ENCODE measurements around the gene SSBP3. TPM values are rescaled to one million over a fixed set of nuclear protein-coding genes. Genes with fewer than 3 reads are reported as not detected.
"Not testable (repeated sequence)": the region's sequence is repeated elsewhere in the genome, so short reads cannot be mapped to it uniquely, and the experiment has no call there.

SSBP3 gene
- total RNA-seq, 1 donor = 14.5 TPM

- H3K4me3 ChIP-seq (ENCODE audit: insufficient read depth, low read length) = no peak overlapping the region
- peaks cover 25% of the 10 kb centered on the region for H3K4me1 ChIP-seq (ENCODE audit: insufficient read depth, low read length)
- H3K79me2 ChIP-seq (ENCODE audit: insufficient read depth, low read length) = no peaks in the 10 kb centered on the region
- H3K27ac ChIP-seq (ENCODE audit: low read depth, low read length) = peak overlapping the region; percentile 87
- no peaks in the 10 kb centered on the region for H3K9me3 ChIP-seq (ENCODE audit: low read depth, low read length)
- H3K36me3 ChIP-seq (ENCODE audit: insufficient read depth, low read length) = peaks cover 51% of the 10 kb centered on the region
- no peak for TF ChIP-seq CTCF (IDR thresholded peaks at IDR 0.05; ENCODE audit: extremely low read depth, low read depth, low read length)
- no peak overlapping the region for H2AFZ ChIP-seq (ENCODE audit: low read length)
- no peaks in the 10 kb centered on the region for H3K27me3 ChIP-seq (ENCODE audit: insufficient read depth, low read length)
- peak; percentile 23 for DNase-seq (ENCODE audit: insufficient read length, low spot score, missing footprints)
- peaks cover 6% of the 10 kb centered on the region for H4K20me1 ChIP-seq (ENCODE audit: insufficient read depth, low read length)
- peak overlapping the region; percentile 71 for H3K4me2 ChIP-seq (ENCODE audit: insufficient read depth, low read length)
These were observed 187.1 kb downstream of the SSBP3 start for GRCh38 chr1:54218883-54219687.

GRCh38 chr1:54215523-54215922 is 190.7 kb downstream of the SSBP3 start:
- no peak overlapping the region for H3K27ac ChIP-seq (ENCODE audit: low read depth, low read length)
- no peak for DNase-seq (ENCODE audit: insufficient read length, low spot score, missing footprints)
- H3K4me2 ChIP-seq (ENCODE audit: insufficient read depth, low read length) = no peak overlapping the region
- no peaks in the 10 kb centered on the region for H3K27me3 ChIP-seq (ENCODE audit: insufficient read depth, low read length)
- H3K9me3 ChIP-seq (ENCODE audit: low read depth, low read length) = no peaks in the 10 kb centered on the region
- H2AFZ ChIP-seq (ENCODE audit: low read length) = no peak overlapping the region
- peaks cover 6% of the 10 kb centered on the region for H4K20me1 ChIP-seq (ENCODE audit: insufficient read depth, low read length)
- no peak overlapping the region for H3K4me3 ChIP-seq (ENCODE audit: insufficient read depth, low read length)
- H3K36me3 ChIP-seq (ENCODE audit: insufficient read depth, low read length) = peaks cover 79% of the 10 kb centered on the region
- H3K4me1 ChIP-seq (ENCODE audit: insufficient read depth, low read length) = peaks cover 19% of the 10 kb centered on the region
- no peak for TF ChIP-seq CTCF (IDR thresholded peaks at IDR 0.05; ENCODE audit: extremely low read depth, low read depth, low read length)
- no peaks in the 10 kb centered on the region for H3K79me2 ChIP-seq (ENCODE audit: insufficient read depth, low read length)

GRCh38 chr1:54212872-54213271 is 193.3 kb downstream of the SSBP3 start:
- no peaks in the 10 kb centered on the region for H3K27me3 ChIP-seq (ENCODE audit: insufficient read depth, low read length)
- H3K4me3 ChIP-seq (ENCODE audit: insufficient read depth, low read length) = no peak overlapping the region
- DNase-seq (ENCODE audit: insufficient read length, low spot score, missing footprints) = no peak
- peaks cover 3% of the 10 kb centered on the region for H3K79me2 ChIP-seq (ENCODE audit: insufficient read depth, low read length)
- H3K27ac ChIP-seq (ENCODE audit: low read depth, low read length) = no peak overlapping the region
- peaks cover 6% of the 10 kb centered on the region for H4K20me1 ChIP-seq (ENCODE audit: insufficient read depth, low read length)
- no peaks in the 10 kb centered on the region for H3K9me3 ChIP-seq (ENCODE audit: low read depth, low read length)
- TF ChIP-seq CTCF (IDR thresholded peaks at IDR 0.05; ENCODE audit: extremely low read depth, low read depth, low read length) = no peak
- H3K36me3 ChIP-seq (ENCODE audit: insufficient read depth, low read length) = peaks cover 90% of the 10 kb centered on the region
- H2AFZ ChIP-seq (ENCODE audit: low read length) = no peak overlapping the region
- H3K4me2 ChIP-seq (ENCODE audit: insufficient read depth, low read length) = no peak overlapping the region
- no peaks in the 10 kb centered on the region for H3K4me1 ChIP-seq (ENCODE audit: insufficient read depth, low read length)

GRCh38 chr1:54207896-54208295 is 198.3 kb downstream of the SSBP3 start:
- Histone ChIP-seq H3K79me2 (ENCODE audit: insufficient read depth, low read length) (peaks cover 24% of the 10 kb centered on the region), H3K36me3 (ENCODE audit: insufficient read depth, low read length) (peaks cover 77% of the 10 kb centered on the region)
- not testable (repeated sequence) for H3K4me2 ChIP-seq (ENCODE audit: insufficient read depth, low read length); H2AFZ ChIP-seq (ENCODE audit: low read length); DNase-seq (ENCODE audit: insufficient read length, low spot score, missing footprints); H3K4me1 ChIP-seq (ENCODE audit: insufficient read depth, low read length); H3K27ac ChIP-seq (ENCODE audit: low read depth, low read length); H3K4me3 ChIP-seq (ENCODE audit: insufficient read depth, low read length); H4K20me1 ChIP-seq (ENCODE audit: insufficient read depth, low read length); H3K9me3 ChIP-seq (ENCODE audit: low read depth, low read length); H3K27me3 ChIP-seq (ENCODE audit: insufficient read depth, low read length)

Data from osteoblast (primary cell).